Measurements from ENCODE around the gene GRK2. TPM values are rescaled to one million over a fixed set of nuclear protein-coding genes. Genes with fewer than 3 reads are reported as not detected.

GRK2 gene
- total and polyA plus RNA-seq, 9 of the 15 experiments (the other 6 are each of a cell fraction or from before 2014, with no cell fraction given), result 0.24 to 95.8 (median 56.5) TPM

DNA sequence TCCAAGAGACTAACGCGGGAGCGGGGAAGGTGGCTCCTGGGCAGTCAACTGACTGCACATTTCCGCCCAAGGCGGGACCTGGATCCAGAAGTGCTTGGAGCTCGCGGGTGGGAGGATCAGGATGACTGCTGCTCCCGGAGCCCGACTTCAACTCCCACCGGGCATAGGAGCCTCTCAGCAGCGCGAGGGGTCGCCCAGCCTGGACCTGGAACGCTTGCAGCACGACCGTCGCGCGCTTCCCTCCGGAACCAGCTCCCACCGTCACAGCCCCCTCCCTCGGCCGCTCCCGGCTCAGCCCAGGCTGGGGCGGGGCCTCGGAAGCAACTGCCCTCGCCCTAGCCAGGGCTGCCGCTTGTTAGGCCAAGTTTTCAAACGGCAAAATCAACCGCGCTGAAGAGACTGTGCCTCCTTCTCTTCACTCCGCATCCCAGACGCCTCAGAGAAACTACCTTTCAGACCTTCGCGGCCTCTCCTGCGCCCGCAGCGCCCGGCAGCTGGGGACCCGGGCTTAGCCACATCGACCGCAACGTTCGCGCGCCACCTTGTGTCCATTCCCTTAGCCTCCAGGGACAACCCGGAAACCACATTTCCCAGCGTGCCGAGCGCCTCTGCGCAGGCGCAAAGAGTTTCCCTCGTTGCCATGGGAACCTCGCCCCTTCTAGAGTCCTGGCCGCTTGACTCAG lies 51.1 kb downstream of the GRK2 start (continued):
- peak; percentile 5; the same call in 1 of the 2 replicates for TF ChIP-seq ERF (CRISPR knock-in tag; IDR thresholded peaks at IDR 0.05)
- peak; percentile 91 for TF ChIP-seq RBFOX2 (IDR thresholded peaks at IDR 0.05; ENCODE audit: low read depth, low read length)
- peak; percentile 94 for TF ChIP-seq ELF1 (tag; IDR thresholded peaks at IDR 0.05)
- peak in 1 of 2 experiments; percentile 98; a peak in 2 of 4 replicates for TF ChIP-seq CSDE1 (IDR thresholded peaks at IDR 0.05)
- peak; percentile 89 for TF ChIP-seq CTBP1 (IDR thresholded peaks at IDR 0.05; ENCODE audit: borderline replicate concordance)
- peak; percentile 70; the same call in 1 of the 2 replicates for TF ChIP-seq ETV1 (tag; conservative IDR thresholded peaks at IDR 0.05; ENCODE audit: low read depth)
- TF ChIP-seq KDM4B (IDR thresholded peaks at IDR 0.05; ENCODE audit: borderline replicate concordance in 2 of 2, low read depth in 1 of 2), result peak in 1 of 2 experiments; percentile 59; a peak in 1 of 4 replicates
- no peak for TF ChIP-seq MIER1 (IDR thresholded peaks at IDR 0.05; ENCODE audit: low read depth)
- TF ChIP-seq BHLHE40 (IDR thresholded peaks at IDR 0.05; ENCODE audit: low read length), result peak; percentile 25
- TF ChIP-seq SIN3A (IDR thresholded peaks at IDR 0.05; ENCODE audit: borderline replicate concordance in 2 of 2, control insufficient read depth in 1 of 2, low read depth in 2 of 2, low read length in 2 of 2), result peak; percentile 62 to 89; a peak in 3 of 4 replicates
- no peak for TF ChIP-seq HEY1 (CRISPR knock-in tag; IDR thresholded peaks at IDR 0.05; ENCODE audit: borderline replicate concordance)
- TF ChIP-seq TAF9B (IDR thresholded peaks at IDR 0.05; ENCODE audit: partially characterized antibody), result peak; percentile 47
- TF ChIP-seq CREM (IDR thresholded peaks at IDR 0.05; ENCODE audit: low read depth), result peak; percentile 49
- TF ChIP-seq MEIS2 (IDR thresholded peaks at IDR 0.05; ENCODE audit: partially characterized antibody), result peak; percentile 81
- peak; percentile 76 for TF ChIP-seq HMGN3 (IDR thresholded peaks at IDR 0.05; ENCODE audit: borderline replicate concordance, extremely low read depth, insufficient read length, low read depth, low read length)
- TF ChIP-seq TOE1 (IDR thresholded peaks at IDR 0.05; ENCODE audit: borderline replicate concordance), result peak; percentile 76
- TF ChIP-seq TOE1 (CRISPR knock-in tag; IDR thresholded peaks at IDR 0.05; ENCODE audit: borderline replicate concordance, low read depth), result no peak
- TF ChIP-seq DACH1 (IDR thresholded peaks at IDR 0.05; ENCODE audit: partially characterized antibody), result peak; percentile 34
- TF ChIP-seq HNRNPLL (IDR thresholded peaks at IDR 0.05; ENCODE audit: low read depth, low read length, poor library complexity, severe bottlenecking), result peak; percentile 85
- peak; percentile 55 for TF ChIP-seq ZNF592 (IDR thresholded peaks at IDR 0.05)
- TF ChIP-seq THRAP3 (IDR thresholded peaks at IDR 0.05; ENCODE audit: borderline replicate concordance), result no peak
- TF ChIP-seq ZNF175 (CRISPR knock-in tag; IDR thresholded peaks at IDR 0.05; ENCODE audit: low read depth), result peak; percentile 77
- peak in 2 of 3 experiments; percentile 13 to 75 for TF ChIP-seq YY1 (IDR thresholded peaks at IDR 0.05; ENCODE audit: borderline replicate concordance in 1 of 3, control insufficient read depth in 1 of 3, extremely low read depth in 1 of 3, insufficient read depth in 3 of 3, insufficient read length in 1 of 3, insufficient replicate concordance in 2 of 3, low read depth in 1 of 3, low read length in 2 of 3)
- no peak; the same call in 1 of the 2 replicates for TF ChIP-seq KAT7 (CRISPR knock-in tag; IDR thresholded peaks at IDR 0.05; ENCODE audit: borderline replicate concordance)

Measured in K562 (cell line).